IMR-90 (cell line): ENCODE measurements around the gene DAB1. TPM values are rescaled to one million over a fixed set of nuclear protein-coding genes. Genes with fewer than 3 reads are reported as not detected.

Experiments
- ATAC-seq: fragments of 200-7000 bp; cut with Tn5 transposase; 2 replicates; pipeline ENCODE4 v1.9.1; 2020; ENCODE audit warnings: low read depth, mild to moderate bottlenecking, moderate library complexity
- BruUV-seq: library from RNA; stranded (reverse); fragments of 400-500 nt; replicated peaks from 2 replicates; lab custom pipeline; 2021; lab: Mats Ljungman, UMichigan
- CTCF ChIA-PET: fragments of 300-600 bp; formaldehyde crosslinking; extraction: SDS; loops from one replicate; lab custom pipeline; 2021; ENCODE audit warnings: antibody characterized with exemption; lab: Yijun Ruan, JAX
- POLR2A ChIA-PET: fragments of 300-600 bp; sonication (Branson Sonifier 250); formaldehyde crosslinking; loops from one replicate; lab custom pipeline; 2022; ENCODE audit warnings: antibody characterized with exemption; ENCODE audit not compliant: unreplicated experiment; lab: Charles Lee
- DNase-seq: peaks from one replicate; pipeline ENCODE4 v3.0.0; 2013
- H2AFZ ChIP-seq: replicated peaks from 2 replicates; pipeline ENCODE3; 2013; ENCODE audit warnings: low read length, mild to moderate bottlenecking; ENCODE audit not compliant: poor library complexity
- H2AK5ac ChIP-seq: 2 replicates; pipeline ENCODE4 v1.6.1; 2013; ENCODE audit warnings: low read depth, low read length, inconsistent platforms
- H2AK9ac ChIP-seq: replicated peaks from 2 replicates; pipeline ENCODE3; 2013; ENCODE audit warnings: mild to moderate bottlenecking, low read depth, low read length, moderate library complexity; ENCODE audit not compliant: poor library complexity
- H2BK120ac ChIP-seq: 2 replicates; pipeline ENCODE4 v1.6.1; 2013; ENCODE audit warnings: low read depth, low read length, inconsistent platforms
- H2BK15ac ChIP-seq: 3 replicates; pipeline ENCODE4 v1.6.1; 2013; ENCODE audit warnings: low read depth, low read length, inconsistent platforms
- H2BK20ac ChIP-seq: 2 replicates; pipeline ENCODE4 v1.6.1; 2013; ENCODE audit warnings: low read depth, mild to moderate bottlenecking, inconsistent platforms, low read length, moderate library complexity
- H2BK5ac ChIP-seq: 2 replicates; pipeline ENCODE4 v1.6.1; 2013; ENCODE audit warnings: mild to moderate bottlenecking, low read depth, low read length, inconsistent platforms; ENCODE audit not compliant: poor library complexity, severe bottlenecking
- H3K14ac ChIP-seq: replicated peaks from 2 replicates; pipeline ENCODE4 v1.6.1; 2013; ENCODE audit warnings: low read depth, low read length, inconsistent platforms
- H3K18ac ChIP-seq: 2 replicates; pipeline ENCODE4 v1.6.1; 2013; ENCODE audit warnings: low read depth, low read length, control low read depth
- H3K23ac ChIP-seq: 2 replicates; pipeline ENCODE4 v1.6.1; 2013; ENCODE audit warnings: low read depth, low read length, inconsistent platforms
- H3K27ac ChIP-seq: 2 replicates; pipeline ENCODE4 v1.5.1; 2013; ENCODE audit warnings: mild to moderate bottlenecking, control low read depth, low read length; ENCODE audit not compliant: insufficient read depth
- H3K27me3 ChIP-seq: 2 replicates; pipeline ENCODE4 v1.6.1; 2013; ENCODE audit warnings: low read length; ENCODE audit not compliant: control insufficient read depth, insufficient read depth
- H3K36me3 ChIP-seq: 2 replicates; pipeline ENCODE4 v1.6.1; 2013; ENCODE audit warnings: low read length, mixed read lengths; ENCODE audit not compliant: control insufficient read depth, insufficient read depth
- H3K4ac ChIP-seq: 2 replicates; pipeline ENCODE4 v1.6.1; 2013; ENCODE audit warnings: low read depth, low read length, inconsistent platforms
- H3K4me1 ChIP-seq: 2 replicates; pipeline ENCODE4 v1.6.1; 2013; ENCODE audit warnings: low read length, mixed read lengths; ENCODE audit not compliant: control insufficient read depth, insufficient read depth
- H3K4me2 ChIP-seq: 2 replicates; pipeline ENCODE4 v1.6.1; 2013; ENCODE audit warnings: low read depth, mild to moderate bottlenecking, control low read depth, low read length, moderate library complexity
- H3K4me3 ChIP-seq: 2 replicates; pipeline ENCODE4 v1.5.1; 2013; ENCODE audit warnings: low read depth, mild to moderate bottlenecking, control low read depth, low read length, moderate library complexity; ENCODE audit not compliant: insufficient read depth
- H3K56ac ChIP-seq: 2 replicates; pipeline ENCODE4 v1.6.1; 2013; ENCODE audit warnings: low read length, inconsistent platforms; ENCODE audit not compliant: insufficient read depth; ENCODE audit errors: extremely low read depth
- H3K79me1 ChIP-seq, 2 experiments: 2 replicates each; pipeline ENCODE4 v1.6.1; 2013; ENCODE audit warnings: low read length in 2 of 2, inconsistent platforms in 1 of 2, low read depth in 1 of 2
- H3K9ac ChIP-seq: 2 replicates; pipeline ENCODE4 v1.6.1; 2013; ENCODE audit warnings: low read depth, low read length, control low read depth
- H3K9me1 ChIP-seq: 2 replicates; pipeline ENCODE4 v1.6.1; 2013; ENCODE audit warnings: low read length, inconsistent platforms; ENCODE audit not compliant: insufficient read depth
- H3K9me3 ChIP-seq: 2 replicates; pipeline ENCODE4 v1.6.1; 2013; ENCODE audit warnings: low read length; ENCODE audit not compliant: control insufficient read depth, insufficient read depth
- H4K20me1 ChIP-seq: 2 replicates; pipeline ENCODE4 v1.6.1; 2013; ENCODE audit warnings: low read length, inconsistent platforms; ENCODE audit not compliant: insufficient read depth
- H4K5ac ChIP-seq: 2 replicates; pipeline ENCODE4 v1.6.1; 2013; ENCODE audit warnings: mild to moderate bottlenecking, low read depth, low read length, control low read depth
- H4K8ac ChIP-seq, 2 experiments: 2 replicates each; pipeline ENCODE4 v1.6.1; 2013; ENCODE audit warnings: low read depth in 2 of 2, low read length in 2 of 2, control low read depth in 1 of 2, inconsistent platforms in 1 of 2
- H4K91ac ChIP-seq: 2 replicates; pipeline ENCODE4 v1.6.1; 2013; ENCODE audit warnings: low read depth, low read length, inconsistent platforms; ENCODE audit not compliant: insufficient read depth
- BHLHE40 ChIP-seq: fragments of 150-350 bp; IDR thresholded peaks from 2 replicates; pipeline ENCODE4 v1.6.1; 2016; ENCODE audit warnings: mild to moderate bottlenecking, low read depth, low read length
- CEBPB ChIP-seq: IDR thresholded peaks from 2 replicates; pipeline ENCODE4 v1.6.1; 2012; ENCODE audit warnings: low read depth, low read length, improper control_type of control experiment
- CHD1 ChIP-seq: IDR thresholded peaks from 2 replicates; pipeline ENCODE4 v1.6.1; 2012; ENCODE audit warnings: low read depth, low read length, improper control_type of control experiment
- FOS ChIP-seq: fragments of 150-350 bp; IDR thresholded peaks from 2 replicates; pipeline ENCODE4 v1.6.1; 2016; ENCODE audit warnings: low read depth, low read length
- MAFK ChIP-seq: IDR thresholded peaks from 2 replicates; pipeline ENCODE4 v1.6.1; 2012; ENCODE audit warnings: low read depth, low read length, improper control_type of control experiment
- MAZ ChIP-seq: IDR thresholded peaks from 2 replicates; pipeline ENCODE4 v1.6.1; 2012; ENCODE audit warnings: low read depth, mild to moderate bottlenecking, low read length, improper control_type of control experiment, moderate library complexity, borderline replicate concordance
- MXI1 ChIP-seq: IDR thresholded peaks from 2 replicates; pipeline ENCODE4 v1.6.1; 2012; ENCODE audit warnings: low read depth, mild to moderate bottlenecking, low read length, moderate library complexity, borderline replicate concordance
- NFE2L2 ChIP-seq: fragments of 150-350 bp; IDR thresholded peaks from 2 replicates; pipeline ENCODE4 v1.6.1; 2016; ENCODE audit warnings: low read depth, mild to moderate bottlenecking, low read length
- RAD21 ChIP-seq: IDR thresholded peaks from 2 replicates; pipeline ENCODE4 v1.6.1; 2012; ENCODE audit warnings: low read length, improper control_type of control experiment
- RCOR1 ChIP-seq: IDR thresholded peaks from 2 replicates; pipeline ENCODE4 v1.6.1; 2012; ENCODE audit warnings: mild to moderate bottlenecking, low read length, improper control_type of control experiment; ENCODE audit not compliant: insufficient replicate concordance
- RFX5 ChIP-seq: IDR thresholded peaks from 2 replicates; pipeline ENCODE4 v1.8.0; 2012; ENCODE audit warnings: low read depth, mild to moderate bottlenecking, low read length, moderate library complexity
- SMC3 ChIP-seq: fragments of 150-350 bp; IDR thresholded peaks from 2 replicates; pipeline ENCODE4 v1.6.1; 2016; ENCODE audit warnings: low read depth, mild to moderate bottlenecking, antibody characterized with exemption, low read length, moderate library complexity
- WGBS, 2 experiments: methylation state at CpG; one replicate each; pipeline versions ENCODE4 v1.1.5 to v1.1.7; 2013; ENCODE audit warnings: missing lambda C conversion rate in 2 of 2; ENCODE audit not compliant: insufficient read length in 1 of 2; ENCODE audit errors: extremely low coverage in 2 of 2; 5-methylcytosine and 5-hydroxymethylcytosine counted together
- dilution Hi-C: fragments of 300-500 bp; cut with HindIII; formaldehyde crosslinking; loops from one replicate; pipeline ENCODE4 v1.14.3; 2018; ENCODE audit warnings: low sequenced_read_pairs; ENCODE audit not compliant: unreplicated experiment
- in situ Hi-C: fragments of 300-500 bp; cut with MboI; formaldehyde crosslinking; loops from 3 replicates; pipeline ENCODE4 v1.14.3; 2019; ENCODE audit warnings: low sequenced_read_pairs, inconsistent platforms, mixed read lengths
- intact Hi-C: fragments of 100-400 bp; cut with micrococcal nuclease; formaldehyde crosslinking; loops from 2 replicates; pipeline ENCODE4 v1.10.0; 2022
- polyA plus RNA-seq, 3 experiments: library from polyadenylated mRNA; depleted of rRNA; stranded (reverse); fragments of >200 nt; gene quantifications; 2 replicates each; pipeline ENCODE4 v1.2.3, GENCODE V29; 2012; ENCODE audit warnings: low replicate concordance in 1 of 3
- total RNA-seq: library from RNA; depleted of rRNA; stranded (reverse); fragments of >200 nt; gene quantifications from 2 replicates; pipeline ENCODE4 v1.2.3, GENCODE V29; 2012
- TF ChIP-seq, protein P1 (sequence below): fragments of 150-350 bp; IDR thresholded peaks from 2 replicates; pipeline ENCODE4 v1.6.1; 2017; ENCODE audit warnings: mild to moderate bottlenecking, antibody characterized with exemption, low read length, low read depth
- TF ChIP-seq, protein P2 (sequence below): conservative IDR thresholded peaks from 2 replicates; pipeline ENCODE4 v1.5.1; 2012; ENCODE audit warnings: mild to moderate bottlenecking, low read depth, low read length, improper control_type of control experiment
- TF ChIP-seq, protein P3 (sequence below): fragments of 150-350 bp; IDR thresholded peaks from 2 replicates; pipeline ENCODE4 v1.6.1; 2016; ENCODE audit warnings: low read depth, mild to moderate bottlenecking, low read length, moderate library complexity, borderline replicate concordance

The DAB1 gene
- total and polyA plus RNA-seq, 2 of the 4 experiments (the other 2 are of a cell fraction), result 0.18 to 0.41 TPM

DNA sequence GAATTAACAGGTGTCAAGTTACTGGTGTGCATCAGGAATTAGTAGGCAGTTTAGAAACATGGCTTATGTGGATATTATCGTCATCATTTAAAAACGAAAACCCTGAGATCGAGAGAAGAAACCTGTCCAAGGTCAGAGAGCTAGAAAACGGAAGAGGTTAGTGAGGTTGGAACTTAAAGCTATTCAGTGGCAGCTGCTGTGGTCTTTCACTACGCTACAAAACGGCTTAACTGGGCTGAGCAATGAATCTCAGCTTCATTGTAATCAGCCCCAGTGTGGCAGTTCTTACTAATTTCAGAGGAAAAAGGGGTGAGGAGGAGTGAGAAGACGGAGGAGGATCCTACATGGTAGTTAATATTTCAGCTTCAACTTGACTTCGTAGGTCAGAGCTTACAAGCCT, 77.9 kb downstream of the DAB1 start:
- H2BK5ac ChIP-seq, result no peak overlapping the region
- no peak for TF ChIP-seq CHD1
- TF ChIP-seq CEBPB, result no peak
- no peak for TF ChIP-seq RCOR1
- TF ChIP-seq, protein P1, sequence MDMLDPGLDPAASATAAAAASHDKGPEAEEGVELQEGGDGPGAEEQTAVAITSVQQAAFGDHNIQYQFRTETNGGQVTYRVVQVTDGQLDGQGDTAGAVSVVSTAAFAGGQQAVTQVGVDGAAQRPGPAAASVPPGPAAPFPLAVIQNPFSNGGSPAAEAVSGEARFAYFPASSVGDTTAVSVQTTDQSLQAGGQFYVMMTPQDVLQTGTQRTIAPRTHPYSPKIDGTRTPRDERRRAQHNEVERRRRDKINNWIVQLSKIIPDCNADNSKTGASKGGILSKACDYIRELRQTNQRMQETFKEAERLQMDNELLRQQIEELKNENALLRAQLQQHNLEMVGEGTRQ, result no peak
- TF ChIP-seq BHLHE40, result no peak
- no peak for TF ChIP-seq MXI1
- no peak for TF ChIP-seq FOS
- no peak for TF ChIP-seq NFE2L2
- TF ChIP-seq MAZ, result no peak
- no peak for TF ChIP-seq MAFK
- TF ChIP-seq RAD21, result no peak
- TF ChIP-seq SMC3, result no peak
- TF ChIP-seq RFX5, result no peak
- TF ChIP-seq, protein P2, sequence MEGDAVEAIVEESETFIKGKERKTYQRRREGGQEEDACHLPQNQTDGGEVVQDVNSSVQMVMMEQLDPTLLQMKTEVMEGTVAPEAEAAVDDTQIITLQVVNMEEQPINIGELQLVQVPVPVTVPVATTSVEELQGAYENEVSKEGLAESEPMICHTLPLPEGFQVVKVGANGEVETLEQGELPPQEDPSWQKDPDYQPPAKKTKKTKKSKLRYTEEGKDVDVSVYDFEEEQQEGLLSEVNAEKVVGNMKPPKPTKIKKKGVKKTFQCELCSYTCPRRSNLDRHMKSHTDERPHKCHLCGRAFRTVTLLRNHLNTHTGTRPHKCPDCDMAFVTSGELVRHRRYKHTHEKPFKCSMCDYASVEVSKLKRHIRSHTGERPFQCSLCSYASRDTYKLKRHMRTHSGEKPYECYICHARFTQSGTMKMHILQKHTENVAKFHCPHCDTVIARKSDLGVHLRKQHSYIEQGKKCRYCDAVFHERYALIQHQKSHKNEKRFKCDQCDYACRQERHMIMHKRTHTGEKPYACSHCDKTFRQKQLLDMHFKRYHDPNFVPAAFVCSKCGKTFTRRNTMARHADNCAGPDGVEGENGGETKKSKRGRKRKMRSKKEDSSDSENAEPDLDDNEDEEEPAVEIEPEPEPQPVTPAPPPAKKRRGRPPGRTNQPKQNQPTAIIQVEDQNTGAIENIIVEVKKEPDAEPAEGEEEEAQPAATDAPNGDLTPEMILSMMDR, result no peak
- TF ChIP-seq, protein P3, sequence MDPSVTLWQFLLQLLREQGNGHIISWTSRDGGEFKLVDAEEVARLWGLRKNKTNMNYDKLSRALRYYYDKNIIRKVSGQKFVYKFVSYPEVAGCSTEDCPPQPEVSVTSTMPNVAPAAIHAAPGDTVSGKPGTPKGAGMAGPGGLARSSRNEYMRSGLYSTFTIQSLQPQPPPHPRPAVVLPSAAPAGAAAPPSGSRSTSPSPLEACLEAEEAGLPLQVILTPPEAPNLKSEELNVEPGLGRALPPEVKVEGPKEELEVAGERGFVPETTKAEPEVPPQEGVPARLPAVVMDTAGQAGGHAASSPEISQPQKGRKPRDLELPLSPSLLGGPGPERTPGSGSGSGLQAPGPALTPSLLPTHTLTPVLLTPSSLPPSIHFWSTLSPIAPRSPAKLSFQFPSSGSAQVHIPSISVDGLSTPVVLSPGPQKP, result no peak
- H2BK120ac ChIP-seq, result no peak overlapping the region
- no peaks in the 10 kb centered on the region for H3K27me3 ChIP-seq
- ChIA-PET POLR2A (no interaction called here), CTCF (no interaction called here)
- H3K4ac ChIP-seq, result no peak overlapping the region
- no TSS peak for BruUV-seq
- H4K91ac ChIP-seq, result no peak overlapping the region
- H2AK5ac ChIP-seq, result no peak overlapping the region
- ATAC-seq (no peak), DNase-seq (no peak)
- H2AK9ac ChIP-seq, result no peak overlapping the region
- H3K14ac ChIP-seq, result no peak overlapping the region
- no peak overlapping the region for H3K27ac ChIP-seq
- no peaks in the 10 kb centered on the region for H3K79me1 ChIP-seq
- in situ Hi-C loops, result no loop called here
- no peak overlapping the region for H3K18ac ChIP-seq
- H3K4me3 ChIP-seq, result no peak overlapping the region
- WGBS, 2 experiments, result 93% methylated on average over 3 of the region's 8 CpGs; no CpG with 5 or more reads in 1 of the 2 experiments
- no peak overlapping the region for H3K56ac ChIP-seq
- no peaks in the 10 kb centered on the region for H3K36me3 ChIP-seq
- no peak overlapping the region for H3K23ac ChIP-seq
- H4K8ac ChIP-seq, result no peak overlapping the region
- H3K4me2 ChIP-seq, result no peak overlapping the region
- no peak overlapping the region for H2BK20ac ChIP-seq
- intact Hi-C loops, result no loop called here
- H3K9ac ChIP-seq, result no peak overlapping the region
- peaks cover 2% of the 10 kb centered on the region; the same call in 1 of the 2 replicates for H3K4me1 ChIP-seq
- no peak overlapping the region for H2AFZ ChIP-seq
- no peaks in the 10 kb centered on the region for H3K9me1 ChIP-seq
- H3K9me3 ChIP-seq, result no peaks in the 10 kb centered on the region
- dilution Hi-C loops, result no loop called here
- no peaks in the 10 kb centered on the region for H4K20me1 ChIP-seq
- H4K5ac ChIP-seq, result no peak overlapping the region
- no peak overlapping the region for H2BK15ac ChIP-seq
